DMS79 treated with DMSO at 0.1 percent for 48 hours (cell line): Measurements from ENCODE around the gene CNOT8.
"Not testable (repeated sequence)": the region's sequence is repeated elsewhere in the genome, so short reads cannot be mapped to it uniquely, and the experiment has no call there.

Experiments used
- DNase-seq: peaks from one replicate; lab custom pipeline; 2025; lab: John Stamatoyannopoulos, UW

CNOT8 gene

DNA sequence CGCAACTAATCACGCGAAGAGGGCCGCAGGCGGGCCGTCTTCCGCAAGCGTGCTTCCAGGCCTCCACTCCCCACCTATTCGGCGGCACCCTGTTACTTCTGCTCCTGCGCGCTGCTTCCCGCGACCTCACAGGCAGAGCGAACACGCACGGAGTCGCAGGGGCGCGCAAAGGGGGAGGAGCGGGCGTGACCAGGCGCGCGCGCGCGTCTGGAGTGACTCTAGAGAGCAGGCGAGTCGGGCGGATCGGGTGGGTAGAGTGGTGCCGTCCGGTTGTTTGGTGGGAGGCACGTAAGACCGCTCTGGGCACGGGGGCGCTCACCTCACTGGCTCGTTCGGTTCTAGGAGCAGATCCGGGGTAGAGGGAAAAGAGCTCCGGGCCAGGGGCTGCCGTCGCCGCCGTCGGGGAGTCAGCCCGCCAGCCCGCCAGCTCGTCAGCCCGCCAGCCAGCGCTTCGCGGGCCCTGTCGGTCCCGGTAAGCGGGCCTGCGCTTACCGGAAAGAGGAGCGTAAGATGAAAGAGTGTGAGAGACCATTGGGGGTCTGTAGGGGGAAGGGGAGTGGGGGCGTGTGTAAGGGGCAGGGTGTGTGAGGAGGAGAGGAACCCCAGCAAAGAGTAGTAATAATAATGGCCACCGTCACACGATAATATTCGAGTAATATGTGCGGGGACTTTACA is at the start of gene CNOT8:
Gene CNOT8 (plus strand): TSS at position 331 of the 675 bp plus-strand sequence. CDS start 4,652 bp downstream, outside the sequence.
- DNase-seq: peak; percentile 88

DNA sequence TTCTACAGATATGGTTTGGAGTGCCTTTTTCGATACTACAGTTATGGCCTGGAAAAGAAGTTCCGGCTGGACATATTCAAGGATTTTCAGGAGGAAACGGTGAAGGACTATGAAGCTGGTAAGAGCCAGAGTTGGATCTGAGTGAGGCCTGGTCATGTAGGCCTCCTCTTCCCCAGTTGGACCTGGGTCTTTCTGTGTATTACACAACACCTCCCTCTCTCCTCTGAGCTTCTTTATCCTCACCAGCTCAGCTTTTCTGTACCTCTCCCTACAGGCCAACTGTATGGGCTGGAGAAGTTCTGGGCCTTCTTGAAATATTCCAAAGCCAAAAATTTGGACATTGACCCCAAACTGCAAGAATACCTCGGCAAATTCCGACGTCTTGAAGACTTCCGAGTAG is 47.2 kb upstream of the CNOT8 start:
- DNase-seq: no peak

DNA sequence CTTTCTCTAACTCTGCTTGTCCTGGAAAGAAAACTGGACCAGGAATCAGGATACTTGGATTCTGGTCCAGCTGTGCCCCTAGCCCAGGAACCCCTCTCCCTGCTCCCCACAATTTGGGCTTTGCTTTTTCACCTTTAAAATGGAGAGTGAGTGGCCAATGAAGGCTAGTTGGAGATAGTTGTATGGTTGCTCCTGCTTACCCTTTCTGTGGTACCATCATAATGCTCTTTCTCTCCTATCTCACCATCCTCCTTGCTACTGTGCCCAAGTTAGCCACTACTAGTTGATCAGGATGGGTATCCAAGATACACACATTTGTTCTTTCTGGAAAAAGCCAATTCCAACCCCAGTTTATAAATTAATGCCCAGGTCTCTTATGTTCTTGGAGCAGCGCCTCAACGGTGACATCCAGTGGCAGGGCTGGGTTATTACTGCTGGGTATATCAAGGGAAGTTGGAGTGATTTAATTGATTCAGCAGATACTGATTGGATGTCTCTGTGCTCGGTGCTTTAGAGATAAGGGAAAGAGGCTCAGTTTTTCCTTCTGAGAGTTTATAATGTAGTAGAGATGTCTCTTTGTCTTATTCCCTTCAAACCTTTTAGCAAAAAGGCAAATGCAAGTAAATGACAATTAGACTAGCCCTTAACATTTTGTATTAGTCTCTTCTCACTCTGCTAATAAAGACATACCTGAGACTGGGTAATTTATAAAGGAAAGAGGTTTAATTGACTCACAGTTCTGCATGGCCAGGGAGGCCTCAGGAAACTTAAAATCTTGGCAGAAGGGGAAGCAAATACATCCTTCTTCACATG is 46.6 kb upstream of the CNOT8 start:
- DNase-seq: peak; percentile 7

DNA sequence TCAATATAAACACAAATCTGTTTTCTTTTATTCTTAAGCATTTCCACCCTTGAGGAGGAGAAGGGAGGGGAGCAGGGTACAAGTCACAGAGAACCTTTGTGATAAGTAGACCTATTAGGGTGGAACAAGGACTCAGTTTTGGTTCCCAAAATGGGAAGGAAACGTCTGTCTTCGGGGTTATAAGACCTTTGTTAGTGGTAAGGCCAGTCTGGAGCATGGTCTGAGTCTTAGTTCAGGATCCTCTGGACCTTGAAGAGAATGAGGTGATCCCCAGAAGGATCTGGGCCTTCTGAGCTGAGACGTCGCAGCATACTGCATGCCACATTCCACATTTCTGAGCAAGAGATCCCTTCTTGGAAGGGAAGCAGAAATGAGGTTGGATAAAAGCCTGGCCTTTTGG is 45.3 kb upstream of the CNOT8 start:
- no peak for DNase-seq

DNA sequence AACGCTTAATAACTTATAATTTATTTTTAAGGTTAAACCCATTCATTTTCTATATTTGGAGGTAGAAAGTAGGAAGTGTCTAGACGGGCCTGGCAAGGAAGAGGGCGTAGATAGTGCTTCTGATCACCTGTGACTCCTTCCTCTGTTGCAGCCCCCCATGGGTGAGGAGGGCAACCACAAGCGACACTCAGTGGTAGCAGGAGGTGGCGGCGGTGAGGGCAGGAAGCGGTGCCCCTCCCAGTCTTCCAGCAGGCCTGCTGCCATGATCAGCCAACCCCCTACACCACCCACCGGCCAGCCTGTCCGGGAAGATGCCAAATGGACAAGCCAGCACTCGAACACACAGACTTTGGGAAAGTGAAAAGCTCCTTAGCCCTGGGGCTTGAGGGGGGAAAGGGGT is 44.7 kb upstream of the CNOT8 start:
- DNase-seq: no peak

DNA sequence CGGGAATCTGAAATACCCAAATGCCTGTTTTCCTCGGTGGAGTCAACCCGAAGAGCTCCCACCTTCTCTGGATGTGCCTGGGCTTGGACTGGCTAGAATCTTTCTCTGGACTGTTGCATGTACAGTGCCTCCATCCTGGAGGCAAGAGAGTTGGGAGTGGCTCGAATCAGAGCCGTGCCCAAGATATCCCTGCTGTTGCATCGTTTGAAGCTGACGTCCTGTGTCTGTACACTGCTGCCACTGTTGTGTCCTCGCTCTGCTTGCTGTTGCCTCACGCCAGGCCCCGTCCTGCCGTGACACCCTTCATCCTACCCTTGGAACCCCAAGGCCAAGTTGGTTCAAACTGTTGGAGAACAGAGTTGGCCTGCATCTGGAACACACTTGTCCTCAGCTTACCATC is 43.4 kb upstream of the CNOT8 start:
- DNase-seq: no peak

DNA sequence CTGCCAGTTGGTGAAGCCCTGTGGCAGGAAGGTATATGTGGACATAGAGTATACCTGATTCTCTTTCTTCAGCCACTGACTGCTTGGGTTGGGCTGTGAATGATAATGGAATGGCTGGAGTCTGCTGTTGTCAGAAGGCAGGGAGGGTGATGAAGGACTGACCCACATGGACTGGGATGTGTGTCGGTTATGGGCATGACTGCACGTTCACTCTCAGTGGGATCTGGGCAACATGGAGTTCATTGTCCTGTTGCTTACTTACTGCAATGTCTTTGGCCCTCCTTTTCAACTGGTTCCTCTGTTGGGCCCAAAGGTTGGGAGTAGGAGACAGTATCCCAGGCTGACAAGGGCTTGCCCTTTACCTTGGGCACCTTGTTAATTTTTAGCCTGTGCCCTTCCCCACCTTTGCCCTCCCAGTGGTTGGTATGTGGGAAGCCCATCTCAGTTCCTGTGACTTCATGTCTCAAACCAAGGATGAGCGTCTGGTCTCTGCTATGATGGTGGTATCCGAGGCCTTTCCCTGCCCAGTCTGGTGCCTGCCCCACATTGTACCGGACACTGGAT is 42.7 kb upstream of the CNOT8 start:
- no peak for DNase-seq

DNA sequence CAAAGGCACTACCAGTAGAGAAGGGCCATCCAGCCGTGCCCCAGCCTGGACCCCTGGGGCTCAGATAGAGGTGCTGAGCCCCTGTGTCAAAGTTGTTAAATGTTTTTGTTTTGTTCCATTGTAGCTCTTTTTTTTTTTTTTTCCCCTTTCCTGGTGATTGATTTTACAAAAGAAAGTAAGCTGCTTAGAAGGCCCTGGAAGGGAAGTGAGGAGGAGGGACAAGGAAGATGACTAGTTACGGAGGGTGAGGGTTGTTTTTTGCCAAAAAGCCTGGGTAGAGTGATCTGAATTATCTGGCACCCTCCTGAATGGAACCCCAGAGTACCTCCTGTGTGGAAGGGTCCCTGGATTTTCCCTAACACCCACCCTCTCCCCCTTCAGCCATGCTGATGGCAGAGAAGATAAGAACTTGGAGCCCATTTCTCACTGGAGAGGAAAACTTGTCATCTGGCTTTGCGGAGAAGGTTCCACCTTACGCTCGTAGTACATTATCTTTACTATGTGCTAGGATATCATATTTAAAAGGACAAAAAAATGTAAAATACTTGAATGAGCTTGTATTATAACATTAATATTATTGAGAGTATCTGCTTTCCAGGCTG is 41.4 kb upstream of the CNOT8 start:
- DNase-seq: no peak

DNA sequence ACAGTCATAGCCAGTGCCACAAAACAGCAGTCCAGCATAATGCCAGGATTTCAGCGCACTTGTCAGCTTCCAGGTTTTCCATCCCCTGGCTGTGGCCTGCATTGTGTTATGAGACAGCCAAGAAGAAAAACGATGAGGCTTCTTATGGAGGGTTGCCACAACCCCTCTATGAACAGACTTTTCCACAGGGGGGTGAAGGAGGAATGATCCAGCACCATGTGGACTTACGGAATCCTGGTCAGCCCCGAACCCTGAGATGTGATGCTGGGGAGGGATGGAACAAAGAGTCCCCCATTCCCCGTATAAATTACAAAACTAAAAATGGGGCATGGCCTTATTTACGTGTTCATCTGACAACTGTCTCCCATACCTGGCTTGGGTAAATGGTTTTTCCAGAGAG is 40.6 kb upstream of the CNOT8 start:
- DNase-seq: no peak

DNA sequence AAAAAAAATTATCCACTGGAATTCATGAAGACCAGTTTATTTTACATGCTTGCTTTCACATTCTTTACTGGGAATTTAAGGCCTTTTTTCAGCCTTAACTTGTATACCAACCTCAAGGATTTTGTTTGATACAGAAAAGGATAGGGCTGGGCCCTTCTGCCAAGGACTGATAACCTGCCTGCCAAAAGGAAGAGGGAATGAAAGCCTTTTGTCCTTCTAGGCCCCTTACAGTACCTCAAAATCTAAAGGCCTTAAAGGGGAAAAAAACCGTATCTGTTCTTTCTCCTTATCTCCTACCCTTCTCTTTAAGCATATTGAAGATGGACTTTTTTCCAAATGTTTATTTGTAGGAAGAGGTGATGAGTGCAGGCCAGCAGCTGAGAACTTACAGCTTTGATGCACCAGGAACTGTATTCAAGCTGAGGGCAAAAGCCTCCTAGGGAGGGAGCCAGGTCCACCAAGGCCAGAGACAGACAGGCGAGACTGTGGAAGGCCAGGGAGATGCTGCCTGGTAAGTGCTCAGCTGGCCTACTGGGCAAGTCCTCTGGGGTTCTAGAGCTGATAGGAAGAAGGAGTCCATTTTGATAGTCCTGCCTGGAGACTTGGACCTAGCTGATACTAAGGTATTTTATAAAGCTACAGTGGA is 39.8 kb upstream of the CNOT8 start:
- DNase-seq: no peak

DNA sequence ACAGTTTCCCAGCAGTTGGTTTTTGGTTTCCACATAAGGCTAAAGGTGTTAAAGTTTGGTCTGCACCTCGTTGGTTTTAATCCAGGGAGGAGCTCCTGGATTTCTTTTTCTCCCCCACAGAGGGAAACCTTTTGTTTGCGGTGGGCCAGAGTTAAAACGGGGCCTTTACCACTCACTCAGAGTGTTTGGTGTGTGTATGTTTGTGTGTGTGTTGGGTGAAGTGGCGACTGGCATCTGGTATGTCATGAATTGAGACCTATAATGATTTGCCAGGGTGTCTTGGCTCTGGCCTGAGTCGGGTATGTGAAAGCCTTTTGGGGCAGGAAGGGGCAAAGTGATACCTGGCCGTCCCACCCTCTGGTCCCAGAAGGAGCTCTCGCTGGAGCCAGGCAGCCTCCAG is 38.9 kb upstream of the CNOT8 start:
- no peak for DNase-seq

DNA sequence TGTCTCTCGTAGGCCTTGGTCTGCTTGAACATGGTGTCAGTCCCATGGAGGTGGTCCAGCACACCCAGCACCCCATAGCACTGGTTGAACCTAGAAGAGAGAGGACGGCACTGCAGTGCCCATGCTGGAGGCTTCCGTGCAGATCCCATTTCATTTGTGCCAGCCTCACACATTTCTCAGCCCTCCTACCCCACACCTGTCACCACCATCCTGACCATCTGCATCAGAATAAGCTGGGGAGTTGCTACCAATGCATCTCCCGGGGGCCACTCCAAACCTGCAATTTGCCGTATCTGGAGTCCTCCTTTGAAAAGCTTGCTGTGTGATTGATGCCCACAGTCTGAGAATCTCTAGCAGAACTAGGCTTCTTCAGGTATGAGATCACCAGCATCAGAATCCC is 38.0 kb upstream of the CNOT8 start:
- DNase-seq: no peak

DNA sequence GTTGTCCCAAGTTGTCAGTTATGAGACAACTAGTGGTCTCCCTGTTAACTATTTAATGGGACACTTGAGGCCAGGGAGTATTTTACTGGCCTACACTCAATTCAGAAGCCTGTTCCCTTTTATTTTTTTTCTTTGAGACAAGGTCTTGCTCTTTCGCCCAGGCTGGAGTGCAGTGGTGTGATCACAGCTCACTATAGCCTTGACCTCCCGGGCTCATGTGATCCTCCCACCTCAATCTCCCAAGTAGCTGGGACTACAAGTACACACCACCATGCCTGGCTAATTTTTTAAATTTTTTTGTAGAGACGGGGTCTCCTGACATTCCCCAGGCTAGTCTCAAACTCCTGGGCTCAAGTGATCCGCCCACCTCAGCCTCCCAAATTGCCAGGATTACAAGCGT is 35.5 kb upstream of the CNOT8 start:
- not testable (repeated sequence) for DNase-seq

DNA sequence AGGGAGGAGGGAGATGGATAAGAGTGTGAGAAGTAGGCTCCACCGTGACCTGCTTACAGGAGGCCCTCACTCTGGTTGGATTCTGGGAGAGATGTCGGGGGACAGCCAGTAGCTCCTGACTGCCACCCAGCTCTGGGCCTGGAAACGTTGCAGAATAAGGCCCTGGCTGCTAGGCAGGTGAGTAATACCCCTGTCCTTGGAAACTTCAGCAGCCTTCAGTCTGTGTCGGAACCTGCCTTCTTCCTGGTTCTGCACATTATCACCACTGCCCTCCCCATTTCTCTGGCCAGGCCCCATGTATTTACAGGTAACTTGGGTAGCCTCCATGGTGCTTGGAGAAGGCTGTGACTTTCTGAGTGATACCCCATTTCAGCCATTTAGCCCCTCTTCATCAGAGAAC is 34.8 kb upstream of the CNOT8 start:
- DNase-seq: no peak

DNA sequence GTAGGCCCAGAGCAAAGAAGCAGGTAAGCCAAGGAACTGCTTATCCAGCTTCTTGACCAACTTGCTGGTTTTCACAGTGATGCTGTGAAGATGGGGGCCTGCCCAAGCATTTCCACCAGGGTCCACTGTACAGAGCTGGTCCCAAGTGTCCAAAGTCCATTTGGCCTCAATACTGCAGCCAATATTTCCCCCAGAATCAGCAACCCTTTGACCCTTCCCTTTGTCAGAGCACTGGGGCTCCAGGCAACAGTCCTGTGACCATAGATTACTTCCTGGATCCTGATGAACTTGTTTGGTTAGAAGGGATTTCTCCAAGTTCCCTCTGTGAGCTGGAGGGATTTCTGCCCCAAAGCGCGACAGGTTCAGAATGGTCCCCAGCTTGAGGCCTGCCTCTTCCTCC is 34.4 kb upstream of the CNOT8 start:
- no peak for DNase-seq

DNA sequence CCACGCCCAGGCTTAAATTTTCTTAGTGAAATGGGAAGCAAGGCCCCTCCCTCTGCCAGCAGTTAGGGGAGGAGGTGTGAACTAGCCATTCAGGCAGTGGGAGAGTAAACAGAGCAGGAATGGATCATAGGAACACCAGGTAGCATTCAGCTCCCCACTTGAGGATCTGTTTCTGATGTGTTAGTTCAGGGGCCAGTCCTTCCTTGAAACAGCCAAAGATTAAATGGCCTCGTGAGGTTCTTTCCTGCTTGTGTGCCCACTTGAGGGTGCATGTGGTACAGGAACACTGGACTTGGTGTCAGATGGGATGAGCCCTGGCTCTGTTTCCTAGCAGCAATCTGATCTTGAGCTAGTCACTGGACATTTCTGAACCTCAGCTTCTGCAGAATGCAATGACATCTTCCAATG is 29.2 kb upstream of the CNOT8 start:
- DNase-seq: peak; percentile 36

DNA sequence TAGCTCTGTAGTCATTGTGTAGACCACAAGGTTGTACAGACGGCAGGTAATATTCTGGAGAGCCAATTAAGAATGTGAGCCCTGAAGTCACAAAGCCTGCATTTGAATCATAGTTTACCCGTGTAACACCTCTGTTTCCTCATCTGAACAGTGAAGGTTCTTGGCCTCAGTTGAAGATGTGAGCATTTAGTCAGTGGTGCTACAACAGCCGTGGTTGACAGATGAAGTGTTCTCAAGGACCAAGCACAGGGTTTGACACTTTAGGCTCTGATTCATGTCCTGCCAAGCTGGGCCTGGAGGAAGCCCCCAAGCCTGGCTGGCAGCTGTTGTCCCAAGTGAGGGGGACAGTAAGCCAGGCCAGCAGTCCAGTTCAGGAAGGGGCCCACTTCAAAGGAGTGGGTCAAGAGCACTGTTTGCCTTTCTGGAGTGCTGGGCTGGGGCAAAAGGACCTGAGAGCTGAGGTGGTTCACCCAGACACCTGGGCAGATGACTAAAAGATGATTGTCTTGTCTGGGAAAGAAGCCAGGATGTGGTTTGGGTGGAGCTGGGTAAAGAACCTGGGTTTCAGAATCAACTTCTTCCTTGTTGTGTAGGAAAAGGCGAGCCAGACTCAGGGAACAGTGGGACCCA is 28.7 kb upstream of the CNOT8 start:
- DNase-seq: peak; percentile 36

DNA sequence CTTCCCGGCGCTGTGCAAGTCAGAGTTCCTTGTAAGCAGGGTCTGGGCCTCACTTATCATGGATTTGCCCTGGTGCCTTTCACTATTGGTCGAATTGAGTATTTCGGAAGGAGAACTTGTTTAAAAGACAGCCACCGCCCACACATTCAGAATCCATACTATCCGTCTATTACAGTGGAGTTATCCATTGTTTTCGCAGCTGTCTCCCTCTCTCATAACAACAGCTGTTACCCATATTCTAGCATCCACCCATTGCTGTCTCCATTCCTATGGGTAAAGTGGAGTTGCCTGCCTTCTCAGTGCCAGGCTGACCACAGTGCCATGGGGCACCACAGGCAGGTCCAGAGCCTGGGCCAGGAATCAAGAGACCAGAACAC is 28.2 kb upstream of the CNOT8 start:
- DNase-seq: no peak

DNA sequence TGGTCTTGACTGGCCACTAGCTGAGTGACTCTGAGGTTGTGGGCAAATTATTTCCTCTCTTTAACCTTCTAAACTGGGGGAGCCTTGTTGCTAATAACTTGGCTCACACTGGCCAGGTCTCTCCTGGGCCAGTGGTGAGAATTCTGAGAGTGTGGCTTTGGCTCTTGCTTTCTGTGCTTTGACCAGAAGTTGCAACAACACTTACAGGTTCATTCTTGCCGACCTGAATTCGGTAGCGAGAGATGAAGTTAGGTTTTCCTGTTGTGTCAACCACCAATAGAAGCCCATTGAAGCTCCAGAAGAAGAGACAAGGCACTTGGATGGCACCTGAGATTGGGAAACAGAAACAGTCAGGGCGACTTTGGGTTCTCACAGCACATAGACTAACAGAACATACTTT is 27.8 kb upstream of the CNOT8 start:
- DNase-seq: no peak

DNA sequence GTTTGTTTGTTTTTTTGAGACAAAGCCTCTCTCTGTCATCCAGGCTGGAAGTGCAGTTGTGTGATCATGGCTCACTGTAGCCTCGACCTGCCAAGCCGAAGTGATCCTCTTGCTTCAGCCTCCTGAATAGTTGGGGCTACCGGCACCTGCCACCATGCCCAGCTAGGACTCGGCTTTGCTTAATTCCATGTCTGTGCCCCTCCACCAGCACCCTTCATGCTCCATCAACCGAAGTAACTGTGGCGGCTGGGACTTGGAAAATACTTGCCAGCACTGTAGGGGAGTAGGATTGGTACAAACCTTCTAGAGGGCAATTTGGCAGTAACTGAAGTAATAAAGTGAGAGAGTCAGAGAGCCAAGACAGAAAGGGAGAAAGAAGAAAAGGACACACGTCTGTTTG is 27.0 kb upstream of the CNOT8 start:
- DNase-seq: no peak

DNA sequence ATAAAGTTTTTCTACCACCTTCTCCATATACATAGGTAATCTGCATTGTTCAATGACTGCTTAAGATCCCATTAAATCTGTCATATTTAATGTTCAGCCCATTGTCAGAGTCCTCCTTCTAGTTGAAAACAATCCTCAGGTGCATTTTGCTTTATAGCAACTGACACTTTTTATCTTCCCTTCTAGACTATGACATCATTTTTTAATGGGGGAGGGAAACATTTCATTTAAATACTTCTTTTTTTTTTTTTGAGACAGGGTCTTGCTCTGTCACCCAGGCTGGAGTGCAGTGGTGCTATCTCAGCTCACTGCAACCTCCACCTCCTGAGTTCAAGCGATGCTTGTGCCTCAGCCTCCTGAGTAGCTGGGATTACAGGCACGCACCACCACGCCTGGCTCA is 25.6 kb upstream of the CNOT8 start:
- DNase-seq: not testable (repeated sequence)

DNA sequence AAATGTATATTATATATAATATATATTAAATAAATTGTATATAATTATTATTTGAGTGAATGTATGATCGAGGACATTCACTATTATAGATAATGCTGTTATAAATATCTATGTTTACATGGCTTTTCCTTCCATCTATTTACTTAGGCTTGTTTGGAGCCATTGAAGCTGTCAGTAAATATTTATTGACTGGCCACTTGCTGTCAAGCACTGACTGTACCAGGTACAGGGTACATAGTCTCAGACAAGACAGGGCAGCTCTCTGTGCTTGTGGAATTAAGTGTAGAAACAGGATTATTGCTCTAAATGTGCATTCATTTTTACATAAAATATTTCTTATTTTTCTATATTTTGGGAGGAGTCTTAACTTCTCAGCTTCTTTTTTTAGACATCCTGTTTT is 24.4 kb upstream of the CNOT8 start:
- DNase-seq: no peak
